Measurements from ENCODE around the gene RCVRN.

Gene RCVRN

DNA sequence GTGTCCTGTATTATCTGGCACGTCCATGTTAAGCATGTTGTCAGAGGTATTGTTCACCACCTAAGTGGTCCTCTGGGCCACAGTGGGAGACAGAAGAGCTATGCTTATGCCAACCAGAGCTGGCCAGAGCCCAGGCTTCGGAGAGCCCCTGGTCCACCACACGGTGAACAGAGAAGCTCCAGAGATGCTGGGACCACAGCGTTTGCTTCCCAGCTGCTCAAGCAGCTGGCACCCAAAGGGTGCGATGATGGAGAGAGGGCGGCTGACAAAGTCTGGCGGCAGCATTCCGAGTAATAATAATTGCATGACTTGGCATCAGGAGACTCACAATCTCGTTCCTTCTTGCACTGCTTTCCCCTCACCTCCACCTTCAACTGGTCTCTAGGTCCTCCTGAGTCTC lies 35.8 kb upstream of the RCVRN start:
- TF ChIP-seq, protein P1, sequence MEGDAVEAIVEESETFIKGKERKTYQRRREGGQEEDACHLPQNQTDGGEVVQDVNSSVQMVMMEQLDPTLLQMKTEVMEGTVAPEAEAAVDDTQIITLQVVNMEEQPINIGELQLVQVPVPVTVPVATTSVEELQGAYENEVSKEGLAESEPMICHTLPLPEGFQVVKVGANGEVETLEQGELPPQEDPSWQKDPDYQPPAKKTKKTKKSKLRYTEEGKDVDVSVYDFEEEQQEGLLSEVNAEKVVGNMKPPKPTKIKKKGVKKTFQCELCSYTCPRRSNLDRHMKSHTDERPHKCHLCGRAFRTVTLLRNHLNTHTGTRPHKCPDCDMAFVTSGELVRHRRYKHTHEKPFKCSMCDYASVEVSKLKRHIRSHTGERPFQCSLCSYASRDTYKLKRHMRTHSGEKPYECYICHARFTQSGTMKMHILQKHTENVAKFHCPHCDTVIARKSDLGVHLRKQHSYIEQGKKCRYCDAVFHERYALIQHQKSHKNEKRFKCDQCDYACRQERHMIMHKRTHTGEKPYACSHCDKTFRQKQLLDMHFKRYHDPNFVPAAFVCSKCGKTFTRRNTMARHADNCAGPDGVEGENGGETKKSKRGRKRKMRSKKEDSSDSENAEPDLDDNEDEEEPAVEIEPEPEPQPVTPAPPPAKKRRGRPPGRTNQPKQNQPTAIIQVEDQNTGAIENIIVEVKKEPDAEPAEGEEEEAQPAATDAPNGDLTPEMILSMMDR (IDR thresholded peaks at IDR 0.05), result no peak

DNA sequence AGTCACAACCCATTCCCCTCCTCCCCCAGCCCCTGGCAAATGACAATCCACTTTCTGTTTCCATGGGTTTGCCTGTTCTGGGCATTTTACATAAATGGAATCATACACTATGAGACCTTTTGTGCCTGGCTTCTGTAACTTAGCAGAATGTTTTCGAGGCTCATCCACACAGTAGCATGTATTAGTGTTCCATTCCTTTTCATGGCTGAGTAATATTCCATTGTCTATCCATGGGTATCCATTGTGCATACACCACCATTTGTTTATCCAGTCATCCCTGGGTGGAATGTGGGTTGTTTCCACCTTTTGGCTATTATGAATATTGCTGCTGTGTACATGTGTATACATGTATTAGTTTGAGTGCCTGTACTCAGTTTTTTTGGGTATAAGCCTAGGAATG lies 33.7 kb upstream of the RCVRN start:
- TF ChIP-seq, protein P1 (IDR thresholded peaks at IDR 0.05), result no peak

DNA sequence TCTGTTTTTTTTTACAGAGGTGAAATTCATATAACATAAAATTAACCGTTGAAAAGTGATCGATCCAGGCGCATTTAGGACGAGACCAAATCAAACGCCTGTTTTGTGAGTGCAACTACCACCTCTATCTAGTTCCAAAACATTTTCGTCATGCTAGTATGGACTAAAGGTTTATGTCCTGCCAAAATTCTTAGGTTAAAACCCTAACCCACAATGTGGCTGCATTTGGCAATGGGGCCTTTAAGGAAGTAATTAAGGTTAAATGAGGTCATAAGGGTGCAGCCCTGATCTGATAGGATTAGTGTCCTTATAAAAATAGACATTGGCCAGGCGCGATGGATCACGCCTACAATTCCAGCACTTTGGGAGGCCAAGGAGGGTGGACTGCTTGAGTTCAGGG lies 32.8 kb upstream of the RCVRN start:
- TF ChIP-seq, protein P1 (IDR thresholded peaks at IDR 0.05), result no peak

DNA sequence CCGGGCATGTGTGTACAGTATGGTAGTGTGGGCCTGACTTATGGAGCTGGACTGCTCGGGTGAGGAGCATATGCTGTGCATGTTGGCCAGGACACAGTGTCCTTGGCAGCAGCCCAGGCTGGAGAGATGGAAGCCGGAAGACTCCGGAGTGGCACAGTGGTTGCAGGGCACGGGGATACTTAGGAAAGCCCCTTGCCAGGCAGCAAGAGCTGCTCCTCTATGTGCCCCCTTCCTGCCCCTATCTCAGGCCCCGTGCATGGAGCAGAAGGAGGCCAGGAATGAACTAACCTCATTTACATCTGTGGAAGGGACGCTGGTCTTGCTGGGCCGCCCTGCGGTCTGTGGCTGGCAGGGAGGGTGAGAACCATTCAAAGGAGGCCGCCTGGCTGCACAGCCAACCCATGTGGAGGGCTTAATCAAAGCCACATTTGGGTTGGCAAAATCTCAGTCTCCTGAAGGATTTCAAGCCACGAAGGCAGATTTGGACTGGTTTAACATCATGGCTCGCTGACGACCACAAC lies 32.2 kb upstream of the RCVRN start:
- TF ChIP-seq, protein P1 (IDR thresholded peaks at IDR 0.05), result no peak

DNA sequence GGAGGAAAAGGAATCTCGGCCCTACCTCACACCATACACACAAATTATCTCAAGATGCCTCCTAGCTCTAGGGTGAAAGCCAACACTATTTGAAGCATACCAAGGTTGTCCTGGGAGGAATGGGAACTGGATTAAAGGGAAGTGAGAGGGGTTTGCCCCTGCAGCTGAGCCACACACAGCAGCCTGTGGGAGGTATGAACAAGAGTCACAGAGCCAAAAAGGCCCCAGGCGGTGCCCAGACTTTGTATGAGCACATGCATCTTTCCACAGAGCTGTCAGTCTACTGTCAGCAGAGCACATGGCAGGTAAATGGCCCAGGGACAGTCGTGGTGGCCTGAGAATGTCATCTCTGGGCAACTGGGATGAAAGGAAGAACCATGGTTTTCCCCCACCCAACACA lies 31.0 kb upstream of the RCVRN start:
- TF ChIP-seq, protein P1 (IDR thresholded peaks at IDR 0.05), result no peak

DNA sequence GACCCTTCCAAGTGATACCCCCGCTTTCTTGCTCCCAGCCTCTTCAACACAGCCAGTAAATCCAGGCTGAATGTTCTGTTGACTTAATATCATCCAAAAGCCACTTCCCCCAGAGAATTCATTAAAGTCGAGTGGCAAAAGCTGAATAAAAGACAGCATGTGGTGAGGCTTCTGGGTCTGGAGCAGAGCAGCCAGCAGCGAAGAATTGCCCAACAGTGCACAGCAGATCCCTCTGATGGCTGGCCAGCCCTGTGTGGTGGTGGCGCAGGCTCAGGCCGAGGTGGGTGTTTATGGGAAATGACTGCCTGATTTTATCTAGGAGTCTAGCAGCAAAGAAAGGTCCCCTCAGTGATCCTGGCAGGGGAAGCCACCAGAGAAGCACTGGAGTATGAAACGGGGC lies 30.3 kb upstream of the RCVRN start:
- TF ChIP-seq, protein P1 (IDR thresholded peaks at IDR 0.05), result no peak

DNA sequence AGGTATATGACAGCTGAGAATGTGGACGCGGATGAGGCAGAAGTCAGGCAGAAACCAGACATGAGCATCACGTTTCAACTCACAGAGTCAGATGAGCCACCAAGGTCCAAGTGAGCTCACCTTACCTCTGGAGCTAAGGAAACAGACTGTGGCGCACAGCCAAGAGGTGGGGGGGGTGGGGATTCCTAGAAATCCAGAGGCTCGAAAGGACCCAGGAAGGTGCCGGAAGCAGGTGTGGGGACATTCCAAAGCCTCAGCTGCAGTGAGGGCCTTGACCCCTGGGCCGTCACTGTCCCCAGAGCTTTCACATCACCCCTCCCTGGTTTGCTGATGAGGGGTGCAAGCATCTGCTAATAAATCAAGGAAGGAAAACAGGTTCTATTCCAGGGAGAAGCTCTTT lies 29.3 kb upstream of the RCVRN start:
- TF ChIP-seq, protein P1 (IDR thresholded peaks at IDR 0.05), result no peak

DNA sequence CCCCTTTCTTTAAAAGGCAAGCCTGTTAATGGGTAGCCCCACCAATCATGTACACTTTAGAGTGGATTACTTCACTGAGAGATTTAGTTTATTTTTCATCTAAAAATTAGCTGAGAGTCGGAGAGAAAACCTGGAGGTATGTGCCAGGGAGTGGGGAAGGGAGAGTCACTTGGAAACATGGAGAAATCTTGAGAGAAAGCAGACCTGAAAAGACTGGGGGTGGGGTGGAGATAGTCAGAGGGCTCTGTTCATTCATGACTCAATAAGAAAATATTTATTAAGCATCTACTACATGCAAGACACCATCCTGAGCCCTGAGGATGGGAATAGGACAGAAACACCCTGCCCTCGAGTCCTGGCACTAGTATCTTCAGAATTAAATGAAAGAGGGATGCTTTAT lies 27.4 kb upstream of the RCVRN start:
- TF ChIP-seq, protein P1 (IDR thresholded peaks at IDR 0.05), result no peak

Data from LNCAP (cell line).